ENCODE results near the gene VPS37B.
"Not testable (repeated sequence)": the region's sequence is repeated elsewhere in the genome, so short reads cannot be mapped to it uniquely, and the experiment has no call there.

VPS37B gene

DNA sequence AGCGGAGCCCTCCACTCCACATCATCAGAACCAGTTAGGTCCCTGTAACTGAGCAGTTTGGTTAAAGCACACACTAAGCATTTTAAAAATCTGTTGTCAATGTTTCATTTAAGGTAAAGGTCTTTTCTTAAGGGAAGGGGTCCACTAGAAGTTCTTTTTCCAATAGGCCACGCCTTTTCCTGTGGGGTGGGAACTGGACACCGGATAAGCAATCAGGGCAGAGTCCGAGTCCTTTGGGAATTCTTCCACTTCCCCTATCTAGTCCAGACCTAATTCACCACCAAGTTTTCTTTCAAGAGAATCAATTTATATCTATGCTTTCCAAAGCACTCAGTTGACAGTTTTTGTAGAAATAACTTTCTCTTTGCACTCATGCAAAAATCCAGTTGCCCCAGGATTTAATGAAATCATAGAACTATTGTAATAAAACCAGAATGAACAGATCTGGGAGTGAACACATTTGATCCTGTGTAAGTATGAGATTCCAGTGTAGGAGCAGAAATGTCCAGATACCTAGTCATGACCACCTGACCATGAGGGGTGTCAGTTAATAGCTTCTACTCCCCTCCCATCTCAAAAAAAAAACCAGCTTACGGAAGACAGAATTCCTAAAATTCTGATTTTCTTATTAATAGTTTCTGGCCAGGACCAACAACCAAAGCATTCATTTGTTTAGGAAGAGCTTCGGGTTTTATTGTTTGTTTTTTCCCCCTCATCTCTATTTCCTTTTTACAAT, 11.7 kb downstream of the VPS37B start:
- in situ Hi-C loops (cut with MboI; ENCODE audit: low sequenced_read_pairs) = no loop called here

DNA sequence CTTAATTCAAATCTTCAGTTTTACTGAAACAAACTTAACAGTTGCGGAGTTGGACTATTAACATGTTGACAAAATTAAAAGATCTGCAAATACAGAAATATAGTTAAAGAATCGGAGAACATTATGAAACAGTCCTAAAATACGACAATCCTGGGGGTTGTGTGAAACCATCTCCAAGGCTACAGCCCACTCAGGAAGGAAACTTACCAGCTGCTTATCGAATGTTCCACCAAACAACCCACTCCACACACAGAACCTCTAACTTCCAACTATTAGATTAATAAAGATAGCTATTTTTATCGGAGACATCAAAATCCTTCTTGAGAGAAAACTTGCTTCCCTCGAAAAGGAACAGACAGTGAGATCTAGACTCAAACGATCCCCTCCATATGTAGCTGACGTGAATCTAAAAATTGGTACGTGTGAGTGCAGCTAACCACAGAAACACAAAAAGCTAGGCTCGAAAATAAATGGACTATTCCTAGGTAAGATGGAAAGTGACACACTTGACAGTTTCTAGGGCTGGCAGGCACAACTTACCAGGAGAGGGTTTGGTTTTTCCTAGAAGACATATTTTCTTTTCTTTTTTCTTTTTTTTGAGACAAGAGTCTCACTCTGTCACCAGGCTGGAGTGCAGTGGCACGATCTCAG, 12.9 kb downstream of the VPS37B start:
- in situ Hi-C loops (cut with MboI; ENCODE audit: low sequenced_read_pairs) = no loop called here

DNA sequence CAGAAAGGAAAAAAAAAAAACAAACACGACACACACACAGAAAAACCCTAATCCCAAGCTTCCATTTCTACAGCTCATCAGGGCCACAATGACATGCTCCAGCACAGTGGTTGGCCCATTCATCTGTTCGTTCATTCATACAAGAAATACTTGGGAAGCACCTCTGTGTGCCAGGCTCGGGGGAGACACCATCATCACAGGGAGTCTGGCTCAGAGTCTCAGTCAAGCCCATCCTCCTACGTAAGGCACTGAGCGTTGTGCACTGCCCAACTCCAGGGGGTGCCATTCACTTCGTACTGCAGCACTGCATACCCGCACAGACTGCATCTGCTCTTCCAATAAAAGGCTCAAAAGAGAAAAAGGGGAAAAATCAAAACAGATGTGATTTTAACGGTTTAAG, 15.3 kb downstream of the VPS37B start:
- in situ Hi-C loops (cut with MboI; ENCODE audit: low sequenced_read_pairs) = no loop called here

DNA sequence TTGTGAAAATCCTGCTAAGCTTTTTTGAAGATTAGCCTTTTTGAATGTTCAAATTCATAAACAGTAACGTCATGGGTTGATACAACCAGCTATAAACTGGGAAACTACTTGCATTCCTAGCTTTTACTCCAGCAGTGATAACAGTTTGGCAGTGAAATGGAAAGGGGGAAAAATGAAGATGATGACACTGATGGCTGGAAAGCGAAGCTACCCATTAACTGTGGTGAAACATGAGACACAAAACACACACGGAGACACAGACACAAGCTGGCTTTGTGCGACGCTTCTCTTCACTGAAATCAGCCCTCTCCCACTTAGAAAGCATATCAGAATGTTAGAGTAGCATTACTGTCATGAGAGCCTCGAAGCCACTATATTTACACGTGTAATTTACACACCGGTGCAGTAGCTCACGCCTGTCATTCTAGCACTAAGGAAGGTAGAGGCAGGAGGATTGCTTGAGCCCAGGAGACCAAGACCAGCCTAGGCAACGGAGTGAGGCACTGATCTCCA, 15.7 kb downstream of the VPS37B start:
- in situ Hi-C loops (cut with MboI; ENCODE audit: low sequenced_read_pairs) = no loop called here

DNA sequence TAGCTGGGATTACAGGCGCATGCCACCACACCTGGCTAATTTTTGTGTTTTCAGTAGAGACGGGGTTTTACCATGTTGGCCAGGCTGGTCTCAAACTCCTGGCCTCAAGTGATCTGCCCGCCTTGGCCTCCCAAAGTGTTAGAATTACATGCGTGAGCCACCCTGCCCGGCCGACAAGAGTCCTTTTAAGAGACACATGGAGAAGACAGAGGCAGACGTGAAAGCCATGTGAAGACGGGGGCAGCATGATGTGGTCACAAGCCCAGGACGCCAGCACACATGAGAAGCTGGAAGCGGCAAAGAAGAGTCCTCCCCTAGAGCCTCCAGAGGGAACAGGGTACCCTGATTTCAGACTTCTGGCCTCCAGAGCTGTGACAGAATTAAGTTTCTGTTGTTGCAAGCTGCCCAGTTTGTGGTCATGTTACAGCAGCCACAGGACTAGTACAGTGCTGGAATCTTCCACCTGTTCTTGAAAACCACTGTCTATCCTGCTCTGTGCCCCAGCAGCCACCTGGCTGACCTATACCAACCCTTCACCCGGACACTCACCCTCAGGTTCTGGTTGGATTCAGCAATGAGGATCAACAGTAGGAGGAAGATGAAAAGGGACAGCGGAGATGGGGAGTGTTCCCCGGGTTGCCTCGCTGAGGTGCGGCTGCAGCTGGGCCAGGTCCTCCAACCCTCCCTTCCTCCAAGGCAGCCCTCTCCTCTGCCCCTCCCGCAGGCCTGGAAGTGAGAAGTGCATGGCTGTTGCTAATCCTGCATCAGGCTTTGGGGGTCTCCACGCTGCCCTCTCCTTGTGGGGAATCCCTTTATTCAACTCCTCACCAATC, 16.9 kb downstream of the VPS37B start:
- in situ Hi-C loops (cut with MboI; ENCODE audit: low sequenced_read_pairs) = no loop called here

DNA sequence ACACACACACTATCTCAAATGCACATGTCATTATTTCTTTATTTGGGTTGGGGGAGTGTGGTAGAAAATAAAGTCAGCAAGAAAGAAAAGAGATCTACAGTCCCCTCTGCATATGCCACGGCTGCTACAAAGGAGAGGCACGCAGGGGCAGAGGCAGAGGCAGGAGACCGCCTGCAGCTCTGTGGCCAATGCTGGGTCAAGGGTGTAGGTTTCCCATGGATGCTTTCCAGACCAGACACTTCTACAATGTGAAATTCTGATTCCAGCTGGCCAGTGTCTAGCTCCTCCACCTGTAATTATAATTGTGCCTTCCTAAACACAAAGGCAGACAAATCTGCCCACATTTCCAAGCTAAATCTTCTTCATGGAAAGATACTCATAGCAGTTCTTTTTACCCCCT, 19.2 kb downstream of the VPS37B start:
- in situ Hi-C loops (cut with MboI; ENCODE audit: low sequenced_read_pairs) = no loop called here

DNA sequence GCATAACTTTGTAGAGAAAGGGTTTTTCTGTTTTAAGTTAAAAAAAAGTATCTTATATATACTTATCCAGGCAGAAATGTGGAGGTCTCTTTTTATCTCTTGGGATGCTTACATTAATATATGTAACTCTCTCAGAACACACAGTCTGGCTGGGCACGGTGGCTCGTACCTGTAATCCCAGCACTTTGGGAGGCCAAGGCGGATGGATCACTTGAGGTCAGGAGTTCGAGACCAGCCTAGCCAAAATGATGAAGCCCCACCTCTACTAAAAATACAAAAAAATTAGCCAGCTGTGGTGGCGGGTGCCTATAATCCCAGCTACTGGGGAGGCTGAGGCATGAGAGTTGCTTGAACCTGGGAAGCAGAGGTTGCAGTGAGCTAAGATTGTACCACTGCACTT, 19.6 kb downstream of the VPS37B start:
- in situ Hi-C loops (cut with MboI; ENCODE audit: low sequenced_read_pairs) = not testable (repeated sequence)

DNA sequence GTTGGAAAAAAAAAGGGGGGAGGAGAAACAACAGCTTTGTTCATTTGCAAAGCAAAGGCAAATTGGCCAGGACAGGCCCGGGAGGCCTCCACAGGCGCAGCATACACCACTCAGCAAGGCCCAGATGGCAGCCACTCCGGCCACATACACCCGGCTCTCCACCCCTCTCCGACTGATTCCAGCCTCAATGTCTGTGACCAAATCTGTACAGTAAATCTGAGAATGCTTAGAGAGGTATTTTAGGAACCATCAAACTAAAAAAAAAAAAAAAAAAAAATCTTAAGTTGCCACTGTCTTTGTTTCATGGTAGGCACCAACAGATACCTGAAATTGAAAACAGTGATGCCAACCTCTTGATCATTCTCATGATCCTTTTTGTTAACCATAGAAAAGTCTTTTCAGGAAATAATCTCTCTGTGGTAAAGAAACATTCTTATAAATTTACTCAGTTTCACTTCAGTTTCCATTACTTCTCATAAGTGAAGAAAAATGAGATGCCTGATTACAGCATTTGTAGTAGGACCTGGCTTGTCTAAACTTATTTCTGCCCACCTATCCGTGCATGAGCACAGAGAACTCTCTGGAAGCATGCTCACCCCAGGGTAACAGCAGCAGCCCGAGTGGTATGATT, 20.2 kb downstream of the VPS37B start:
- in situ Hi-C loops (cut with MboI; ENCODE audit: low sequenced_read_pairs) = no loop called here

DNA sequence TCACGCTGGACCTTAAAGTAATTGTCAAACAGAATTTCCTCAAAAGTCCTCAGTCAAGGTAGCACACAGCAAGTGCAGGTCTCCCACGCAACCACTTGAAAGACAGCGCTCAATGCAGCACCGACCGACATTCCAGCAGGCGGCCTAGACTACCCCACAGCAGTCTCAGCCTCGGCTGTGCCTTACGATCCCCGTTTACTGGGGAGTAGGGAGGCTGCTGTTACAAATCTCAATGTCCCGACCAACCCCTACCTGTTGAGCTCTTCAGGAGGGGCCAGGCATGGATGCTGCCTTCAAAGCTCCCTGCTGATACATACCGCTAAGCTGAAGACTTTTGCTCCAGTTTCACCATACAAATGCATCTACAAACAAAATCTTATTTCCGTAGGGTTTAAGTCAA, 21.8 kb downstream of the VPS37B start:
- in situ Hi-C loops (cut with MboI; ENCODE audit: low sequenced_read_pairs) = no loop called here

DNA sequence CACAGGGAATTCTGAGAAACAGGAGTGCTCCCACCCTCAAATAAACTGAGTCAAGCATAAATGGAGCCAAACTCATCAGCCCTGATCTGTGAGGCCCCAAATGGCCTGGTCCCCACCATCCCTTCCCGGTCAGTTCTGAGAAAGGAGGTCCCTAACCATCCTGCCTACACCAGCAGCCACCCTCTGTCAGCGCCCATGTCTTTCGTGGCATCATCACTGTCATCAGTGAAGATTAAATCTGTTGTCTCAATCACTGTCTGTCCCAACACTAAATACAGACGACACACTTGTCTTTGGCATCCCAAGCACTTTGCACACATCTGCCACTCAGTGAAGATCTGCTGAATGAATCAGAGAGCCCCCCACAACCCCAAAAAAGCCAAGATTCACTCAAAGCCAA, 22.4 kb downstream of the VPS37B start:
- in situ Hi-C loops (cut with MboI; ENCODE audit: low sequenced_read_pairs) = no loop called here

DNA sequence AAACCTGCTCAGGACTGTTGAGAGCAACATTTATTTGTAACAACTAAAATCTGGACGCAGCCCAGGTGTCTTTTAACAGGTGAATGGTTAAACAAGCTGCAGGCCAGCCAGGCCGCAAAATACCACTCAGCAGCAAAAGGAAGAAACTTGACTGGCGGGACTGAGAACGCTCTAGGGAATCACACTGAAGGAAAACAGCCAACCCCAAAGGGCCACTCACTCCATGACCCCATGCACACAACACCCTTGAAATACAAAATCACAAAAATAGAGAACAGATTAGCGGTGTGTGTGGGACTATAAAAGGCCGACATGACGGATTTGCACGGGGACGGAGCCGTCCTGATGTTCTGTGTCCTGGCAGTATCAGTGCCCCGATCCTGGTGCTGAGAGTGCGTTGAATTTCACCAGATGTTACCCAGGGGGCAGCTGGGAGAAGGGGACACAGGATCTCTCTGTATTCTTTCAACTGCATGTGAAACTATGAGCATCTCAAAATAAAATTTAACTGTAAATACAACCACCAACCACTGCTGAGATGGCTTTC, 23.0 kb downstream of the VPS37B start:
- in situ Hi-C loops (cut with MboI; ENCODE audit: low sequenced_read_pairs) = no loop called here

DNA sequence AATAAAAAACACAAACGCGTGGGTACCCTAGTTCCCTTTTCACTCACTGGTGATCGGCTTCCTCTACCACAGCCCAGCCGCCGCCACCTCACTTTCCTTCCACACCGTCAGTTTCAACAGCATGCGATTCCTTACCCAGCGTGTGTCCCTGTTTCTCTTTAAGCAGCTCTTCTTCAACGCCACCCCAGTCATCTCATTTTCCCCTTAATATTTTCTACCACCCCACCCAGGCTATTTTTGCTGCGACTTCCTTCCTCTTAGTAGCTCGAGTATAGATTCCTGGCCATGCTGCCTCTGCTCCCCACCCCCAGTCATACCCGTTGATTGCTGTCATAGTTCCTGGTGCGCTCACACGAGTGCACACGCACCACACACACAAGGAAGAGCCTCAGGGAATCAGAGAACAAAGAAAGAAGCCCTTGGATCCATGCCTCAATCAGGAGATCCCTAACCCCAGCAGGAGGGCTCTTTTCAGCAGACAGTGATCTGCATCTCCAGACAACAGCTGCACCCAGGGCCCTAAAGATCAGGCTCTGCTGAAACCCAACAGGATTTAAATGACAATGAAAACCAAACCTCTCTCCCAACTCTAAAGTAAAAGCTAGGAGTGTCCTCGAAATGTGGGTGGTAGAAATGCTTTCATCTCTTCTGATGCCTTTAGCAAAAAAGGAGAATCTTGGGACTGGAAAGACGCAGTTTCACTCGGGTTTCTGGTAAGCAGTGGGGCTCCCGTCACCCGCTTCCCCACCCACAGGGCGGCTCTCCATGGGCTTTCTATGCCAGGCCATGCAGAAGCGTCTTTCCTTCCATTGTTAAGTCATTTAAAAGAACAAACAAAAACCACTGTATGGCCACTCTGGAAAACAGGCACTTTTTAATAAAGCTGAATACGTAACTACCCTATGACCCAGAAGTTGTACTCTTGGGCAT, 23.8 kb downstream of the VPS37B start:
- in situ Hi-C loops (cut with MboI; ENCODE audit: low sequenced_read_pairs) = no loop called here

DNA sequence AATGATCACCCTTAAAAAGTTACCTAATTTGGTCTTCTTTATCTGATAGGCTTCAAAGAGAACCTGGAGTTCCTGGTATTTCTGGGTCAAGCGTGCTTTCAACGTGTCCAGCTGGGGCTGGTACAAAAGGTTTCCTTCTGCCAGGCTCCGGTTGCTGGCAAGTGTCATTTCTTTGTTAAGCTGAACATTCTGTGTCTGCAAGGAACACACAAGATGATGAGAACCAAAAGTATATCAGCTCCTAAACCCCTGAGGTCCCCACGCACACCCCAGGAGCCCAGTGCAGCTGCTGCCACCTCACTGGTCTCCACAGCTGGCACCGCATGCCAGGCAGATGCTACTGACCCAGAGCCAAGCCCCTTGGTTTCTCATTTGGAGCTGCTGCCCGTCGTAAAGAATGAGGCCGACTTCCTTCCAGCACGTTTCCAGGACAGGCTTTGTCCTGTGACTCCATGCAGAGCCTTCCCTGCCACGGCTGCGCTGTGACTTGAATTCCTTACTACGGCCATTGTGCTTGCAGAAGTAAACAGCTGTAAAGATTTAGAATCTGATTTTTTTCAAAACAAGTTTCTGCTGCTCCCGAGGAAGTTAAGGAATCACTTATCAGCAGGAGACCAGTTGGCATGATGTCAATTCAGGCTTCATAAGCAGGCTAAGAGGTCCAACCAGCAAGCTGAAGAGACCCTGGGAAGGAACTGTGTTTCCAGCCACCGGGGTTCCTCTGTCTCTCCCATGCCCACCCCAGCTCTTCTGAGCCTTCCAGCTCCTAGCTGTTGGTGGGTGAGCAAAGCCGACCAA, 24.9 kb downstream of the VPS37B start:
- in situ Hi-C loops (cut with MboI; ENCODE audit: low sequenced_read_pairs) = no loop called here

DNA sequence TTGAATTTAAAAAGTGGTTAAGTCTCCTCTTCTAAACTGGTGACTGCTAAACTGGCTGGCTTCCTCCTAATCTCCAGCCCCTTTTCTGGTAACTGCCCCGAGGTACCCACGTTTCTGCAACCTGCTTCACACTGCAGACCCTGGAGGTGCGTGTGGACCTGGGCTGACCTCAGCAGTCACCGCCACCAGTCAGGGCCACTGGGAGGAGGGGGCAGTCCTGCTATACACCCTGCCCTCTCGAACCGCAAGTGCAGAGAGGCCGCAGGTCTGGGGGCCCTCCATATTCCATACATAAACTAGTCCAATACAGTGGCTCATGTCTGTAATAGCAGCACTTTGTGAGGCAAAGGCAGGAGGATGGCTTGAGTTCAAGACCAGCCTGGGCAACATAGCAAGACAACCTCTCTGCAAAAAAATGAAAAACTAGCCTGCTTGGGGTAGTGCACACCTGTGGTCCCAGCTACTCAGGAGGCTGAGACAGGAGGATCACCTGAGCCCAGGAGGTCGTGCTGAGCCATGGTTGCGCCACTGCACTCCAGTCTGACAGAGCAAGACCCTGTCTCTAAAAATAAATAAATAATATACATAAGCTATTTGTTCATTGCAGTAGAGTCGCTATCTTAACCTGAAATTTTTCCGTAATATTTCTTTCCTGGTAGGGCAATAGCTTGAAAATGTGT, 25.6 kb downstream of the VPS37B start:
- in situ Hi-C loops (cut with MboI; ENCODE audit: low sequenced_read_pairs) = no loop called here

DNA sequence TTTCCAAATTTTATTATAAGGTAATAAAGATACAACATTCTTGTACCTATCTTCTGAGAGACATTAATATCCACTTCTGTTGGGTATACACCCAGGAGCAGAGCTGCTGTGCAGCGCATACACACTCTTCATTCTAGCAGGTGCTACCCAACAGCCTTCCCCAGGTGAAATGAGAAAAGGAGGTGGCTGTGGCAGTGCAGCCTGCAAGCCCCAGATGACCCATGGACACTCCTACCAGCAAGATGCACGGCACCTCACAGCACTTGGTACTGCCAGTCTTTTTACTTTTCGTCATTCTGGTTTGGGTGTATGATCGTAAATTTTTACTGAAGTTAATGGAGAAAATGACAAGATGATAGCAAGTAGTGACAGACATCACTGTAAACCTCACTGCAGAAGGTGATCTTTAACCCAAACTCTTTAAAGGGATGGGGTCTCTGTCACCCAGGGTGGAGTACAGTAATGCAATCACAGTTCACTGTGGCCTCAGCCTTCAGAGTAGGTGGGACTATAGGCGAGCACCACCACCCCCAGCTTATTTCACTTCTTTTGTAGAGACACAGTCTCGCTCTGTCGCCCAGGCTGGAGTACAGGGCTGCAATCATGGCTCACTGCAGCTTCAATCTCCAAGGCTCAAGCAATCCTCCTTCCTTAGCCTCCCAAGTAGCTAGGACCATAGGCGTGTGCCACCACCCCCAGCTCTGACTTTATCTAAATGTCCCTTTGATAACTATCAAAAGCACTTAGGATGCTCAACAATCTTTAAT, 26.5 kb downstream of the VPS37B start:
- in situ Hi-C loops (cut with MboI; ENCODE audit: low sequenced_read_pairs) = no loop called here

DNA sequence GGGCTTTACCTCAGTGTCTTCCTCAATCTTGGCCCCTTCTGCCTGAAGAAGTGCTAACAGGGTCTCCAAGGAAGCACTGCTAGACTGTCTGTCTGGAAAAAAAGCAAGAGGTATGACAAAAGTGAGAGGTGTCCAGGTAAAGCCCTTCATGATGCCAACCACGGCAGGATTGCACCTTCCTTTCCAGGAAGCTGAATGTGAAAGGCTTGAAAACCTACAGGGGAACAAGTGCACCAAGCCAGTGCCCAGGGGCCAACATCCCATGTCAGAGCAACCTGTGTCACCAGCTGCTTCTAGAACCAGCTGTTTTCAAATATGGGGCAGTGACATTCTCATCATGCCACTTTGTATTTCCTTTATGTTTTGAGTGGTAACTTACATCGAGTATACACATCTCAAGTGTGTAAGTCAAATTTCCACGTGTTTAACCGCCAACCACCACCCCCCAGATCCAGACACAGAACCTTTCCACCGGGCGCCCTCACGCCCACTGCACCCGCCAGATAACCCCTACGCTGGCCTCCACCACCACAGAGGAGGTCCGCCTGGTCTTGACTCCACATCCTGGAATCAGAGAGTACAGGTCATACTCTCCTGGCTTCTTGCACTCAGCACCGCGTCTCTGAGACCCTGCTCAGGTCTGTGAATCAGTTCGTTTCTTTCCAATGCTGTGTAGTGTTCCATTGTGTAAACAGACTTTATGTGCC, 27.3 kb downstream of the VPS37B start:
- in situ Hi-C loops (cut with MboI; ENCODE audit: low sequenced_read_pairs) = no loop called here

Measured in hTERT RPE-1 (cell line).